ENCODE results near the gene ADAMTS6. TPM values are rescaled to one million over a fixed set of nuclear protein-coding genes. Genes with fewer than 3 reads are reported as not detected.

Gene ADAMTS6
- total RNA-seq, 1 donor from 2014 or later: 2.7 TPM

DNA sequence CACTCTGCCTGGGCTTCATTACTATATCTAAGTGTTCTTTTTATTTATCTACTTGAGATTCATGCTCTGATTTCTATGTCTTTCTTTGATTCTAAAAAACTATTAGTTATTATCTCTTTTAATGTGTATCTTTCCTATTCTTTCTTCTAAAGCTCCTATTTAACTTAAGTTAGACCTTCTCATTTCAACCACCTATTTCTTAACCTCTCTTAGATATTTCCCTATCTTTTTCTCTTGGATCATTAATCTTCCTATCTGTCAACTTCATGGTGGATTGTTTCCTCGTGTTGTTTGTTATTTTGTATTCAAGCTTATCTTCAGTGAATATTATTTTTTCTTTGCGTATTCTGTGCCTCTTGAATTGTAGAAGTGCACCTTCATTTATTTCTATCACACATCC lies 202.1 kb downstream of the ADAMTS6 start:
- no peak for DNase-seq (ENCODE audit: low read depth)

DNA sequence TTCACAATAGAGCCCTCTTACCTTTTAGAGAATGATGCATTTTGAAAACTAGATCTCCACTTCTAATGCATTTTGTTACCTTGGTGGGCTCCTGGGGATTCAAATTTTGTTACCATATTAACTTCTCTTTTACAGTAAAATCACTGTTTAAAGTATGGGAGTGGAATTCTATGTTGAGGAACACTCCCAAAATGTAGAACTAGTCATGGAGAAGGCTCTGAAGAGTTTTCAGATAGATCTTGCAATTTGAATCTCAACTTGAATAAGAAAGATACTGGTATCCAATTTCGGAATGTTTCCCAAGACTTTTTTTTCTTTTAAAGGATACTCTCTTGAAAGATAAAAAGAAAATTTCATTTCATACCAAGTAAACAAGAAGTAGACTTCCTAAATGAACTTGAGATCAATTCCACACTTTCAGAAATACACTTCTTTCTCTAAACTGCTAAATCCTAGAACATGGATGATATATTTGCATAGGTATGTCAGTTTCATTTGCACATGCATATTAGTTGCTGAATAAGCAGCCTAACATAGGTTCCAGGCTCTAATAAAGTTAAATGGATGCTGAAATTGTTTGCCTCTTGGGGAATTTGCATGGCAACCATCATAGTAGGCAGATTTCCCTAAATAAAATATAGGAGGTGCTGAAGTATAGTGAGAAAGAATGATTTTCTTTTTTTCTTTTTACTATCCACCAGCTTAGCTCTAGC lies 205.4 kb downstream of the ADAMTS6 start:
- DNase-seq (ENCODE audit: low read depth): no peak

DNA sequence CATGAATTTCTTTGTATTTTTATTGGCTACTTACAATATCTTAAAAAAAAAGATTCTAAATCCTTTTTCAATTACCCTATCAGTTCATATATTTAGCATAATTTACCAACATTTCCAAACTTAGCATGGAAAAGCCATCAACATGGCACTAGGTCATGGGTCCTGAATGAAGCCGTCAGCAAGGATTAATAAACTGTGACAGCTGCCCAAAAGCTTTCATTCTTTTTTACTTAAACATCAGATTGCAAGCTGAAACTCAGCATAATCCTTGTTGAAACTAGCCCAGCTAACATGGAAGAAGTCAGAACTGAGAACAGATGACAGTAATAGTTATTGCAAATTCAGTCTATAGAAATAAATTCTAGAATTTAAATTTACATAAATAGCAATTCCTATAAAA lies 209.8 kb downstream of the ADAMTS6 start:
- DNase-seq (ENCODE audit: low read depth): no peak

DNA sequence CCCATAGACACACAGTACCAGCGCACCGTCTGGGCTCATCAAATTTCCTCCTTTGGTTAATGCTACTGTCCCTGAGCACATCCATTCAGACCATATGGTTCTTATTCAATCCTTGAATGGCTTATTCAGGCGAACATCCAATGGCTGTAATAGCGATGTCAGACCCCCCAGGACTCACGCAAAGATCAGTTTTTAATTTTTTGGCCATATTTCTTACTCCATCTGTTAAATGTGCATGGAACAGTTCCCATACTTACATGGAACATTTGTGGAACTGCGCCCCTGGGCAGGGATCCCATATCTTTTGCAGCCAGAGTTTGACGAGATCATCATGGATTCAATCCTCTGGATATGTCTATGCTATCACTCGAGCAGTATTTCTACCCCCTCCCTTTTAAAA lies 213.2 kb downstream of the ADAMTS6 start:
- no peak for DNase-seq (ENCODE audit: low read depth)

DNA sequence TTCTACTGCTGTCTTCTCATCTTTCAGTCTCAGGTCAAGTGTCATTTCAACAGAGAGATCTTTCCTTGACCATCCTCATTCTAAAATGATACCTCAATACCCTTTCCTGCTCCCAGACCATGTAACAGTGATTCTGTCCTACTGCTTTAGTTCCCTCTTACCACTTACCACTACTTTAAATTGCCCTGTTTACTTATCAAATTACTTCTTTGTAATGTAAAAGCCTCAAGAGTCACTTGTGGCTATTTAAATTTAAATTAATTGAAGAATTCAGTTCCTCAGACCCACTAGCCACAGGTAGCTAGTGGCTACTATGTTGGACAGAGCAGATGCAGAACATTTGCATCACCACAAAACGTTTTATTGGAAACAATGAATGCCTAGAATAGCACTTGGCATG lies 217.3 kb downstream of the ADAMTS6 start:
- DNase-seq (ENCODE audit: low read depth): no peak

DNA sequence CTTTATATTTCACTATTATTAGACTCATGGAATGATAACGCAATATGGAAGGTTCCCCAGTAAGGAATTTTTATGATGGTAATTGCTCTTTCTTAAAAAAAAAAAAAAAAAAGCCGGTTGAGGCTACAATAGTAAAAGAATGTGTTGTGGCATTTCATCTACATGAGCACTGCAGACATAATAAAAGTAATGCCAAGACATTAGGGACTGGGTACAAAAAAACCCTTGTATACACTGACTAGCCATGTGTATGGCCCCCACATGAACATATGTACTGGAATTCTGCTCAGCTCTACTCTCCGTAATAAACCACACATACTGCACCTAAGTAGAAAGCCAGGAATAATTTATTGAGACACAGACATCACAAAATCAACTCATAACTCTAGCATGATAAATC lies 218.4 kb downstream of the ADAMTS6 start:
- no peak for DNase-seq (ENCODE audit: low read depth)

DNA sequence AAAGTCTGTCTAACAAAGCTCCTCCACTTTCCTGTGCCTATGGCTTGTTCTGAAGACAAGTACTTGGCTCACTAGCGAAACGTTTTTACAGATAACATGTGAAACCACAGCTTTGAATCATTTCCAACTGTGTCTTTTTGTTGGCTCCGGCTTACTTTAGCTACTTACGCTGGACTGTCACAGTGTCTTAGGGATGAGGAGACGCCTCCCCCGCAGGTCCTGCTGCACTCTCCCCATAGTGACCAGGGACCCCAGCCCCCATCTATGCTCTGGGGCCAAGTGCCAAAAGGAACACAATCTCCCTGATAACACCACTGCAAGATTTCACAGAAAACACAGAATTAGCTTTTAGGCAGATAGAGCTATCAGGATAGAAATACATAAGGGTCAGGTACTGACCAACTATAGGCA lies 219.1 kb downstream of the ADAMTS6 start:
- peak; percentile 41 for DNase-seq (ENCODE audit: low read depth)

DNA sequence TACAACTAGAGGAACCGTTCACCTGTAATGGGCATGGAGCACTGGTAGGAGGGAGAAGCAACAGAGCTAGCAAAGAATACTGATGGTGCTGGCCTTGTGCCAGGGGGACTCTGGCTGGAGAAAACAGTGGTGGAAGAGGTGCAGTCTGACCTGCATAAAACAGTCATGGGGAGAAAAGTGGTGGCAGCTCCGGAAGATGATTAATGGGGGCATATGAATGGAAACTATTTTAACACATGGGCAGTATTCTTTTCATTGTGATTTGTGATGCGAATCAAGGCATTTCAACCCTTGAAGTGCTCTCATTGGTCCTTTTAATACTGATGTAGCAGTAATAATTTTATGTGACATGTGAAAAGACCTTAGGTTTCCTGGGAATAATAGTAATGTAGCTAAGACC lies 219.6 kb downstream of the ADAMTS6 start:
- DNase-seq (ENCODE audit: low read depth): peak; percentile 9

DNA sequence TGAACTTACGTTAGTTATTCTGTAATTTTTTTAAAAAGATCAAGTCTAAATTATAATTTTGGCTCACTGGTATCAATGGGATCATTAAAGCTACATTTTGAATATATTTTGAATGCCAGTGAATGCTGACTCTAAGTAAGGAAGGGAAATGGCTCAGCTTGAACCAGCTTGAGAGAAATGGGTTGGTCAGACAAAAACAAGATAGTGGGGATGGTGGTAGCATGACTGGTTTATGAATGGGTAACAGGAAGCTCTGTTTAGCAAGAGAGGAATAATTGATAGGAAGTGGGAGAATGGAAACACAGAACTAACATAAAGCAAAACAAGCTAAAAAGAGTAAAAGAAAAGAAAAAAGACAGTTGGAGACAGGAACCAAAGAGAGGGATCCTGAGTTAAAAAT lies 220.2 kb downstream of the ADAMTS6 start:
- no peak for DNase-seq (ENCODE audit: low read depth)

DNA sequence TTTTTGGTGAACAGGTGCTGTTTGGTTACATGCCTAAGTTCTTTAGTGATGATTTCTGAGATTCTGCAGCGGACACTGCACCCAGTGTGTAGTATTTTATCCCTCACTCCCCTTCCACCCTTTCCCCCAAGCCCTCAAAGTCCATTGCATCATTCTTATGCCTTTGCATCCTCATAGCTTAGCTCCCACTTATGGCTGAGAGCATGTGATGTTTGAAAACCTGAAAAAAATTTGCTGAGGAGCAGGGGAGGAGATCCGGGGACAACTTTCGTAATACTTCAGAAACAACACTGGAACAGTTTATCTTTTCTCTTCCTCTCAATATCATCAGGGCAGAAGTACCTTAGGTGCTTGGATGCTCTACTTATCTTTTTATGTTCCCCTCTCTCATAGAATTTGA lies 226.4 kb downstream of the ADAMTS6 start:
- DNase-seq (ENCODE audit: low read depth): no peak

DNA sequence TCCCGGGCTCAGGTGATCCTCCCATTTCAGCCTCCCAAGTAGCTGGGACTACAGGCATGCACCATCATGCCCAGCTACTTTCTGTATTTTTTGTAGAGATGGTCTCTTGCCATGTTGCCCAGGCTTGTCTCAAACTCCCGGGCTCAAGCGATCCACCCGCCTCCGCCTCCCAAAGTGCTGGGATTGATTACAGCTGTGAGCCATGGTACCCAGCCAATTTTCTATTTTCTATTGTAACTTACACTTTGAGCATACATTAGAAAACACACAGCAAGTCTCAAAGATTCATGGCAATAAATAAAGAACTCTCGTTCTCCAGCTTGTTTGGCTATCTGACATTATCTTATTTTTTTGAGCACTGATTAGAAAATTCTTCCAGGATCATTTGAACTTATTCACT lies 228.7 kb downstream of the ADAMTS6 start:
- DNase-seq (ENCODE audit: low read depth): no peak

DNA sequence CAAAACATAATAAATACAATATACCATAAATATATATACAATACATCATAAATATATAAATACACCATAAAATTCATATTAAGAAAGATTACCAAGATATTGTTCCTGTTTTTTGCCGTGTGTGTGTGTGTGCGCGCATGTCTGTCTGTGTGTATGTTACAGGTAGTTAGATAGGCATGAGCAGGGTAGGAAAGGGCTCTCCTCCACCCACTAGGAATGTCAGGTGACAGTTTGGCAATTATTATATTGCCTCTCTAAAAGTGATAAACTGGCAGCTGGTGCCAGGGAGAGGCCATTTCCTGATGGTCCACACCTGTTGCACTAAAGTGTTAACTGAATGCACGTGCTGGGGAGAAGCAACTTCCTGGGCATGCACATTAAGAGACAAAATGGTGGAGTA lies 232.8 kb downstream of the ADAMTS6 start:
- no peak for DNase-seq (ENCODE audit: low read depth)

DNA sequence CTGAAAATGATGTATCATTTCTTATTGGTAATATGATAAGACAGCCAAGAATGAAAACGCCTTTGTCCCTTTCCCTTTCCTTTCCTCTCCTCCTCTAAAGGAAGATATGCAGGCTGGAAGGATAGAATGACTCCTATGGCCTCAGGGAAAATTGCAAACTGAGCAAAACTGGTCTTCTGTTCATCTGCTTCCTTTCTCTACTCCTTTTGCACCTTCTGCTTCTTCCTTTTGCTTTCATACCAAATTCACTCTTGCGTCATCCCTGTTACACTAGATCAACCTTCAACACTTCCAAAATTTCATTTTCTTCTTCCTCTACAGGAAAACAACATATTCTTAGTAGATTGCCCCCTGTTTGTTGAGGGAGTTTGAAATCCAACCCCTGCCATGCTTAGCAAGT lies 234.1 kb downstream of the ADAMTS6 start:
- DNase-seq (ENCODE audit: low read depth): no peak

DNA sequence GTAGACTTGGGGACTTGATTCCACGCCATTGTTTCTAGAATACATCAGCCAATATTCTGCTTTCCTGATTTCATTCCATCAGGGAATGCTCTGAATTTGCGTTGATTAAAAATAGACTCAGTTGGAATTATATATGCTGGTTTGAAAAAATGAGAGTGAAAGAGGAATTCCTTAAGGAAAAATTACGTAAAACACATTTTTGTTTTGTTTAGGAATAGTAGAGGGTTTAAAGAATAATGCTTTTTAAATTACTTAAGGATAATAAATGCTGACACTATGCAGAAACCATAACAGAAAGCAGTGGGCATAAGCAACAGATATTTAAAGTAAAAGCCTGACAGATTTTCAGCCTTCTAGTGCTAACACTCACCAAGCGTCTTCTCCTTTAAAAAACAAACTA lies 235.0 kb downstream of the ADAMTS6 start:
- no peak for DNase-seq (ENCODE audit: low read depth)

DNA sequence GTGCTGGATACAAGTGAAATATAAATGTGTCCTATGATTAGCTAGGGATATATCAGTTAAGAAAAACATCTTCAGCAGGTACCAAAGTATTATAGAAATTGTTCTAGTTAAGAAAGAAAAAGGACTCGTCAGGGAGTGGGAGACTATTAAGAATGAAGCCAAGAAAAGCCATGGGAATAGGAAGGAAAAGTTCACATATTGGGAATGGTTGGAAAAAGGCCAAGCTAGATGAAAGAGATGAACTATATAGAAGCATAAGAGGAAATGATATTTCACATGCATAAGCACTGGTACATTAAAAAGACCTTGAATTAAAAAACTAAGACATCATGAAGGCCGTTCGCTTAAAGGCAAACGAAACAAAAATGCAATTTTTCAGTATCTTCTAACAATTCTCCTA lies 237.7 kb downstream of the ADAMTS6 start:
- DNase-seq (ENCODE audit: low read depth): no peak

DNA sequence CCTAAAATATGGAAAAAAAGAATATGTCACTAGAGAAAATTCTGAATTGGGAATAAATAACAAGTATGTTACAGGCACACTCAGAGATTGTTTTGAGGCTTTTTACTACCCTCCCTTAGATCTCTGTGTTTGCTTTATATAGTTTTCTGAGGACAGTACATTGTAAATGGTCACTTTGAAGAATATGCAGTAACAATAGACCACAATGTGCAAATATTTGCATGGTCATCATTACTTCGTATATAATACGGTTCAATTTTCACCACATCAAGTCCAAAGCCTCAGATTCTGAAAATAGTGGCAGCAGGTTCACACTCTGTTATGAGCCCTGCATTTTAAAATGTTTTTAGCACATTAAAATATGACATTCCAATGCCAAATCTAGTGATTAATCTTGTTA lies 238.6 kb downstream of the ADAMTS6 start:
- DNase-seq (ENCODE audit: low read depth): no peak

DNA sequence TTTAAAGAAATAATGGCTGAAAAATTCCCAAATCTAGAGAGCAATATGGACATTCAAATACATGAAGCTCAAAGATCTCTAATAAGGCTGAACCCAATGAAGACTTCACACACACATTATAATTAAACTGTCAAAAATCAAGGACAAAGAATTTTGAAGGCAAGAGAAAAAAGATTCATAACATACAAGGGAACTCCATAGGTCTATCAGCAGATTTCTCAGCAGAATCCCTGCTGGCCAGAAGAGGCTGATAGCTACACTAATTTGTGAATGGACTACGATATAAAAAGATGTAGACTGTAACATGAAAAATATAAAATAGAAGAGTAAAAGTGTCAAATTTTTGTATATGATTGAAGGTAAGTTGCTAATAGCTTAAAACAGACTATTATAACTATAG lies 251.9 kb downstream of the ADAMTS6 start:
- DNase-seq (ENCODE audit: low read depth): no peak

DNA sequence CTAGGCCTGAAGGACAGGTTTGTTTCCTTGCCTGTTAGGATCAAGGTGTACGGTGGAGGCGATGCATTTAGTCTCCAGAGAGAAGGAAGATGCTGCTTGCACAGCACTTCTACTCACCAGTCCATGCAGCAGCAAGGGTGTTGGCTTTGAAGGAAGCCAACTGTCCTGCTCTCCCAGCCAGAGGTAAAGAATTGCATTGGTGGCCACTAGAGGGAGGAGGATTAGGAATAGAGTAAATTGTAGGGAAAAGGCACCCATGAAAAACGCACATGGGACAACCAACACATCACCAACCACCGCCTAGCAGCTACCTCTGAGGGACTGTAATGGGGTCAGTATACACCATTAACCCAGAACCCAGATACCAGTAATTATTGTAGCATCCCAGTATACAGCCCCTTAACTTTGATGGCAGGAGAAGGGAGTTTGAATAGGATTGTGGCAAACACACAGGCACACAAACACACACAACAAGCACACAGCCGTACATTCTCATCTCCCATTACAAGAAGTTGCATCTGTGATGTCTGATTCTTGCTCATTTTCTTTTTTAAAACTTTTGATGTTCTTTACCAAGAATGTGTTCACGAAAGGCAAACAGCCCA lies 267.7 kb downstream of the ADAMTS6 start:
- peak; percentile 22 for DNase-seq (ENCODE audit: low read depth)

DNA sequence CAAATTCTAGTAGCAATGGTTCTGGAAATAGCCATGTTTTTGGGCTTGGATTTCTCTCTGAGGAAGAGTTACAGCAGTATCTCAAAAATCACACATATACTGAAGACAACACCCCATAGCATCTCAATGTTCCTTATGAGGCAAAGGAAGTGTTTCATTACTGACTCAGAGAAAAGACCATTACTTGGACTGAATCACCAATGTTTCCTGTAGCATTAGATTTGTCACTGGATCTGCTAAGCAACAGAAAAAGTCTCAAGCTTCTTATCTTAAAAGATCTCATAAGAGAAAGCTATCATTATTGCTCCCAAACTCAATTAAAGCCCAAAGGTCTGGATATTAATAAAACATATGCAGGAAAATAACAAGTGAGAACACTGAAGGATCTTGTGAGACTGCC lies 272.4 kb downstream of the ADAMTS6 start:
- peak; percentile 88 for DNase-seq (ENCODE audit: low read depth)

DNA sequence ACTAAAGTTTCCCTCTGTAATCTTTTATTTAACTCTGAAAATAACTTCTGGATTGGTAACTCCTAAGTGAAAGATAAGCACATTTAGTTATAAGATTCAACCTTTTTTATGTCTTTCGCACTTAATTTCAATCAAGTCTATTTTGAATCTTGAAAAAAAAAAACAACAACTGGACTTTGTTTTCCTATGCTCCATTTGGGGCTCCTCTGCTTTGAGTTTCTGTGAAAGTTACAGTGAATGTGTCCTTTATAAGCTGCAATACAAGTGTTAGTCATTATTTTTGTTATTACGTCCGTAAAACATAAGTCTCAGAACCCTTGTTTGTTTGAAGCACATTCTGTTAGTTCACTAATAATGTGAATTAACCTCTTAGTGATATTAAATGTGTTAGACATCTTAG lies 276.8 kb downstream of the ADAMTS6 start:
- DNase-seq (ENCODE audit: low read depth): no peak

DNA sequence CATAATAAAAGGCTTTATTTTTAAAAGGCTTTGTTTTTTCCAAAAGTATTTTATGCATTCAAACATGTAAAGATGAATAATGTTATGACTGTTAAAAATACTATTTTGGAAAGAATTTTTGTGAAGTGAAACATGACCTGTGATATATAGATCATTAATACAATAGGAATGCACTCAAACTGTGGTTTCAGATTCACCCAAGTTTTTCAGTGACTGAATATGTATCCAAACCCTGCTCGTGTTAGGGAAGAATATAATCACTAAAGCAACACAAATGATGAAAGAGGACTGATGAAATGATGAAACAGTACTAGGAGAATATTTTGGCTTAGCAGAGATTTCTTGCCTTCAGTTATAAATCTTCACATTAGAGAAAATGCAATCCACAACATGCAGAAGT lies 278.0 kb downstream of the ADAMTS6 start:
- peak; percentile 17 for DNase-seq (ENCODE audit: low read depth)

DNA sequence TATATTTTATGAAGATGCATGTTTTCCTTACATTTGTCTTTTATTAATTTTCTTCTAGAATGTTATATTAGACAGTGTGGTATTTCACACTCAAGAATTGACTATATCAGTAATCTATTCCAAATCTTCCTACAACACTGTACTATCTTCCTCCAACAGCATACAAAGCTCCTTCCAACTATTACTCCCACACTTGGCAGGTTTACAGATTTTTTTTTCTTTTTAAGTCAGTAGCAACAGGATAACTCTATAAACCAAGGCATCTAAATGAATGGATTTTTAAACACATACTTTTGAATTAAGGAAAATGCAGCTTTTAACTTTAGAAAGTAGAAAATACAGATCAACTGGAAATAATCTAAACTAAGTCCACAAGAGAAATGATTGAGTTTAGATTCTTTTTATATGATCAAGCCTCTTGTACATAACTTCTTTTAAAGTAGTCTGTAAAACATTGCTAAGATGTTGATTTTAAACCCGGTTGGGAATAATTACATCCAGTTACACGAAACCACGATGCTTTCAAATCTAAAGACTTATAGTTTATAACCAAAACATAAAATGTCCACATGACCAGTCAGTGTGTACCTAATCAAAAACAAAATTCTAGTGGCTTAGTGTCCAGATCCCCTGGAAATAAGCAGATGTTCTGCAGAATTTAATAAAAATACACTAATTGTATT lies 281.6 kb downstream of the ADAMTS6 start:
- DNase-seq (ENCODE audit: low read depth): peak; percentile 56

DNA sequence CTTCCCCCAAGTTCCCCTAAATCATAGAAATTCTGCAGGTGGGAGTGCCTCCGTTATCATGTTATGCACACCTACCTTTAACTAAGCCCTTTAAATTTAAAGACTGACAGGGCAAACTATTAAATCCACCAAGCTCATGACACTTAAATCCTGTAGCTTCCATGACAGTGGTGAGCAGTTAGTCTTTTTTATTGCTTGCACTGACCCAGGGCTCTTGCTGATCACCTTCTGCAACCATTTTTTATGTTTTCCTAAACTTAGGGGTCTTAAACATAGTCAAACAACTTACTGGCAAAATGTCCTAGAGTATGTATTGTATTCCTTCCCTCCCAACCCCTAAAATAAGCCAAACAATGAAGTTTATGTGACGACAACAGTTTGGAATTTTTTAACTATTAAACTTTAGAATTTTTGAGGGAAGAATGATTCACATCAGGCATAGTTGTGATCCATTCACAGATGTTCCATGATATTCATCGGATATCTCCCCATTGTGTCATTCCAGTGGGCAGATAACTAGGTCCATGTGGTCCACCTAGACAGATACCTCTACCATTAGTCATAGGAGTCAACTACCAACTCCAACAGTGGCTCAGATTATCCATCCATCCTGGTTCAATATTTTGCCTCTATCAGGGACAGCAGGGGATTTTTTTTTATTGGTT lies 283.1 kb downstream of the ADAMTS6 start:
- DNase-seq (ENCODE audit: low read depth): peak; percentile 96

Measured in renal cortical epithelial cell (primary cell).